ENCODE results near the gene SARS1. TPM values are rescaled to one million over a fixed set of nuclear protein-coding genes. Genes with fewer than 3 reads are reported as not detected.
A peak's percentile ranks its signal among the peaks of the same experiment; 100 is the strongest.

SARS1 gene
- total RNA-seq, 1 donor from 2014 or later, result 135 TPM

DNA sequence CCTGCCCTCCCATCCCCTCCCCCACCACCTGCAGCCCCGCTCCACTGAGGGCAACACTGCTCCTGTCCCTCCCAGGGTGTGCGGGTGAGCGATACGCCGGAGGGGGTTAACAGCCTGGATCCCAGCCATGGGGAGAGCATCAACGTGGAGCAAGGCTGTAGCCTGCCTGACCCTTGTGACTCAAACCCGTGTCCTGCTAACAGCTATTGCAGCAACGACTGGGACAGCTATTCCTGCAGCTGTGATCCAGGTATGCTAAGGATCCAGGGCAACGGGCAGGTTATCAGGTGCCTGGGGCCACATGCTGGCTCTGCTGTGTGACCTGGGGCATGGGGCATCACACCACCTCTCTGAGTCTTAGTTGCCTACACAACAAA is 50.6 kb downstream of the SARS1 start:
- peaks cover 2% of the 10 kb centered on the region for H3K4me1 Mint-ChIP-seq (ENCODE audit: low read depth)
- TF ChIP-seq, protein P1, sequence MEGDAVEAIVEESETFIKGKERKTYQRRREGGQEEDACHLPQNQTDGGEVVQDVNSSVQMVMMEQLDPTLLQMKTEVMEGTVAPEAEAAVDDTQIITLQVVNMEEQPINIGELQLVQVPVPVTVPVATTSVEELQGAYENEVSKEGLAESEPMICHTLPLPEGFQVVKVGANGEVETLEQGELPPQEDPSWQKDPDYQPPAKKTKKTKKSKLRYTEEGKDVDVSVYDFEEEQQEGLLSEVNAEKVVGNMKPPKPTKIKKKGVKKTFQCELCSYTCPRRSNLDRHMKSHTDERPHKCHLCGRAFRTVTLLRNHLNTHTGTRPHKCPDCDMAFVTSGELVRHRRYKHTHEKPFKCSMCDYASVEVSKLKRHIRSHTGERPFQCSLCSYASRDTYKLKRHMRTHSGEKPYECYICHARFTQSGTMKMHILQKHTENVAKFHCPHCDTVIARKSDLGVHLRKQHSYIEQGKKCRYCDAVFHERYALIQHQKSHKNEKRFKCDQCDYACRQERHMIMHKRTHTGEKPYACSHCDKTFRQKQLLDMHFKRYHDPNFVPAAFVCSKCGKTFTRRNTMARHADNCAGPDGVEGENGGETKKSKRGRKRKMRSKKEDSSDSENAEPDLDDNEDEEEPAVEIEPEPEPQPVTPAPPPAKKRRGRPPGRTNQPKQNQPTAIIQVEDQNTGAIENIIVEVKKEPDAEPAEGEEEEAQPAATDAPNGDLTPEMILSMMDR (IDR thresholded peaks at IDR 0.05; ENCODE audit: unreplicated experiment), result no peak
- no peak overlapping the region for H3K27ac Mint-ChIP-seq
- no peak for DNase-seq (ENCODE audit: low spot score, unreplicated experiment)
- H3K9me3 Mint-ChIP-seq (ENCODE audit: low read depth), result no peaks in the 10 kb centered on the region
- H3K4me3 Mint-ChIP-seq (ENCODE audit: low read depth), result no peak overlapping the region
- H3K36me3 Mint-ChIP-seq (ENCODE audit: insufficient read depth), result peaks cover 8% of the 10 kb centered on the region
- no peaks in the 10 kb centered on the region for H3K27me3 Mint-ChIP-seq

DNA sequence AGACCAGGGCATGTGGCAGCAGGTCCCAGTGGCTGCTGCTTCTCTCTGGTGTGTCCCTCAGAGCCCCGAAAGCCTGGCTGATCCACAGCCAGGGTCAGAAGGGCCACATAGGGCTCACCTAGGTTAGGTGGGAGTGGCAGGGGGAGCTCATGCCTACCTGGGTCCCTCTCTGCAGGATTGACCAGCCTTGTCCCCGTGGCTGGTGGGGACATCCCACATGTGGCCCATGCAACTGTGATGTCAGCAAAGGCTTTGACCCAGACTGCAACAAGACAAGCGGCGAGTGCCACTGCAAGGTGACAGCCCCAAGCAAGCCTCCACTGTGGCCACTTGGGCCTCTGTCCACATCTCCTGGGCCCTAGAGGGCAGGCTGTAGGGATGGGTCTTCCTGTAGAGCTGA is 51.3 kb downstream of the SARS1 start:
- Mint-ChIP-seq H3K9me3 (ENCODE audit: low read depth) (no peaks in the 10 kb centered on the region), H3K4me3 (ENCODE audit: low read depth) (no peak overlapping the region), H3K27me3 (no peaks in the 10 kb centered on the region), H3K36me3 (ENCODE audit: insufficient read depth) (peaks cover 9% of the 10 kb centered on the region), H3K27ac (no peak overlapping the region), H3K4me1 (ENCODE audit: low read depth) (no peaks in the 10 kb centered on the region)
- TF ChIP-seq, protein P1 (IDR thresholded peaks at IDR 0.05; ENCODE audit: unreplicated experiment), result no peak
- no peak for DNase-seq (ENCODE audit: low spot score, unreplicated experiment)

DNA sequence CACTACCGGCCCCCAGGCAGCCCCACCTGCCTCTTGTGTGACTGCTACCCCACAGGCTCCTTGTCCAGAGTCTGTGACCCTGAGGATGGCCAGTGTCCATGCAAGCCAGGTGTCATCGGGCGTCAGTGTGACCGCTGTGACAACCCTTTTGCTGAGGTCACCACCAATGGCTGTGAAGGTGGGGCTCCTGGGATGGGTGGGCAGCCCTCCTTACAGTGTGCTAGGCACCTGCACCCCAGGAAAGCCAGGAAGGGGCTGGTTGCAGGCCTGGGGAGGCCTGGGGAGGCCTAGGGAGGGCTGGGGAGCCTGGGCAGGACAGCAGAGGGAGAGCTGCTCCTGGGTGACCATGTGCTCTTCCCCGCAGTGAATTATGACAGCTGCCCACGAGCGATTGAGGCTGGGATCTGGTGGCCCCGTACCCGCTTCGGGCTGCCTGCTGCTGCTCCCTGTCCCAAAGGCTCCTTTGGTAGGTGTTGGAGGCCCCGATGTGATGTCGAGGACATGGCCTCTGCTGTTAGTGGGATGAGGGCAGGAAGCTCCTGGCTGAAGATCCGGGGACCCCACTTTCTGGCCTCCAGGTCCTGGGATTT is 52.1 kb downstream of the SARS1 start:
- Mint-ChIP-seq H3K36me3 (ENCODE audit: insufficient read depth) (peaks cover 11% of the 10 kb centered on the region), H3K27me3 (no peaks in the 10 kb centered on the region), H3K9me3 (ENCODE audit: low read depth) (no peaks in the 10 kb centered on the region), H3K4me1 (ENCODE audit: low read depth) (no peaks in the 10 kb centered on the region), H3K4me3 (ENCODE audit: low read depth) (no peak overlapping the region), H3K27ac (no peak overlapping the region)
- TF ChIP-seq, protein P1 (IDR thresholded peaks at IDR 0.05; ENCODE audit: unreplicated experiment), result no peak
- no peak for DNase-seq (ENCODE audit: low spot score, unreplicated experiment)

DNA sequence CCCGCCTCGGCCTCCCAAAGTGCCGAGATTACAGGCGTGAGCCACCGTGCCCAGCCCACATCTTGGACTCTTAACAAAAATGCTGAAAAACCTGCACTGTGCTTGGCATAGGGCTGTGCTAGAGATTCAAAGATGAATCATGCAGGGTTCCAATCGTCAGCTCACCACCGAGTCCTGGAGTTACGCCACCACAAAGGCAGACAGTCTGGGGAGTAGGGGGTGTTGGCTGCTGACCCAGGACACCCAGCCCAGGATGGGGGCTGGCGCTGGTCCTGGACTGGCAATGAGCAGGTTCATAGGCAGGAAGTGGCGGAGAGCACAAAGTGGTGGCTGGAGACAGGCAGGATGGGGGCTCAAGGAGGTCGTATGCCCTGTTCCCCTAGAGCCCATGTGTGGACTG is 53.2 kb downstream of the SARS1 start:
- peaks cover 16% of the 10 kb centered on the region for H3K36me3 Mint-ChIP-seq (ENCODE audit: insufficient read depth)

DNA sequence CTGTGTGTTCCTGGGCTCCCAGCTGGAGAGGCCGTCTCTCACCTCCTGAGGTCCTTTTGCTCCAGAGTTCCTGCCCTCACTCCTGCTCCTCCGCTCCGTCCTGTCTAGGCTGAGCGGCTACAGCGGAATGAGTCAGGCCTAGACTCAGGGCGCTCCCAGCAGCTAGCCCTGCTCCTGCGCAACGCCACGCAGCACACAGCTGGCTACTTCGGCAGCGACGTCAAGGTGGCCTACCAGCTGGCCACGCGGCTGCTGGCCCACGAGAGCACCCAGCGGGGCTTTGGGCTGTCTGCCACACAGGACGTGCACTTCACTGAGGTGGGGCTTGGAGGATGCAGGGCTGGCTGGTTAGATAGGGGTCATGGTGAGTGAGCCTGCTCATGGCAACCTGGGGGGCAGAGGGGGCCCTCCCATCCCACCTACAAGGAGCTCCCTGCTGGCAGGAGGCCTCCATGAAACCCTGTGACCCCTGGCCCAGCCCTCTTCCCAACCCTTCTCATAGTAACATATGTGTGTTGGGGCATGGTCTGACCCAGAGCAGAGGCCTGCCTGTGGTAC is 54.1 kb downstream of the SARS1 start:
- peaks cover 16% of the 10 kb centered on the region for H3K36me3 Mint-ChIP-seq (ENCODE audit: insufficient read depth)
- no peaks in the 10 kb centered on the region for H3K27me3 Mint-ChIP-seq
- H3K27ac Mint-ChIP-seq, result peak overlapping the region; percentile 49
- H3K4me1 Mint-ChIP-seq (ENCODE audit: low read depth), result no peaks in the 10 kb centered on the region
- no peak overlapping the region for H3K4me3 Mint-ChIP-seq (ENCODE audit: low read depth)
- DNase-seq (ENCODE audit: low spot score, unreplicated experiment), result no peak
- no peaks in the 10 kb centered on the region for H3K9me3 Mint-ChIP-seq (ENCODE audit: low read depth)
- TF ChIP-seq, protein P1 (IDR thresholded peaks at IDR 0.05; ENCODE audit: unreplicated experiment), result no peak

More for the DNA sequence above, 53.2 kb downstream of the SARS1 start:
- no peak for DNase-seq (ENCODE audit: low spot score, unreplicated experiment)
- no peaks in the 10 kb centered on the region for H3K4me1 Mint-ChIP-seq (ENCODE audit: low read depth)
- H3K9me3 Mint-ChIP-seq (ENCODE audit: low read depth), result no peaks in the 10 kb centered on the region
- H3K4me3 Mint-ChIP-seq (ENCODE audit: low read depth), result no peak overlapping the region
- H3K27me3 Mint-ChIP-seq, result no peaks in the 10 kb centered on the region
- H3K27ac Mint-ChIP-seq, result no peak overlapping the region
- TF ChIP-seq, protein P1 (IDR thresholded peaks at IDR 0.05; ENCODE audit: unreplicated experiment), result no peak
